Daoy (cell line): ENCODE measurements around the gene TCF4. TPM values are rescaled to one million over a fixed set of nuclear protein-coding genes. Genes with fewer than 3 reads are reported as not detected.
A peak's percentile ranks its signal among the peaks of the same experiment; 100 is the strongest.

ENCODE experiments used
- DNase-seq: peaks from one replicate; pipeline ENCODE4 v3.0.0-alpha.2; 2015; ENCODE audit warnings: low read depth
- total RNA-seq: library from RNA; depleted of rRNA; stranded (reverse); fragments of >200 nt; shearing (Covaris generic); gene quantifications from 2 replicates; pipeline ENCODE4 v1.2.3, GENCODE V29; 2014

Gene TCF4
- total RNA-seq, 1 experiment from 2014 or later: 24.1 TPM

- peak; percentile 87 for DNase-seq
Measured at GRCh38 chr18:55322178-55322735, 265.7 kb downstream of the TCF4 start.

GRCh38 chr18:55321265-55322177 is 266.5 kb downstream of the TCF4 start:
- peak; percentile 87 for DNase-seq

GRCh38 chr18:55320424-55321264 is 267.3 kb downstream of the TCF4 start:
- DNase-seq: no peak

GRCh38 chr18:55319459-55320193 is 268.4 kb downstream of the TCF4 start:
- DNase-seq: no peak

GRCh38 chr18:55318951-55319441 is 269.0 kb downstream of the TCF4 start:
- DNase-seq: no peak

- DNase-seq: no peak
Measured at GRCh38 chr18:55317864-55318263, 270.1 kb downstream of the TCF4 start.

GRCh38 chr18:55317324-55317723 is 270.7 kb downstream of the TCF4 start:
- no peak for DNase-seq

- DNase-seq: no peak
Measured at GRCh38 chr18:55316486-55317184, 271.4 kb downstream of the TCF4 start.

- DNase-seq: no peak
Measured at GRCh38 chr18:55314615-55315237, 273.3 kb downstream of the TCF4 start.

- no peak for DNase-seq
Measured at GRCh38 chr18:55314031-55314430, 274.0 kb downstream of the TCF4 start.

- no peak for DNase-seq
Measured at GRCh38 chr18:55310863-55311262, 277.1 kb downstream of the TCF4 start.

- DNase-seq: no peak
Measured at GRCh38 chr18:55310044-55310676, 277.8 kb downstream of the TCF4 start.

- no peak for DNase-seq
Measured at GRCh38 chr18:55309249-55309648, 278.7 kb downstream of the TCF4 start.

GRCh38 chr18:55307505-55307904 is 280.5 kb downstream of the TCF4 start:
- no peak for DNase-seq

- no peak for DNase-seq
Measured at GRCh38 chr18:55306359-55307024, 281.5 kb downstream of the TCF4 start.

- no peak for DNase-seq
Measured at GRCh38 chr18:55302167-55302833, 285.7 kb downstream of the TCF4 start.

GRCh38 chr18:55301824-55302166 is 286.2 kb downstream of the TCF4 start:
- DNase-seq: no peak

- no peak for DNase-seq
Measured at GRCh38 chr18:55300936-55301531, 287.0 kb downstream of the TCF4 start.
